IMR-90 (cell line): ENCODE measurements around the gene CHST14. TPM values are rescaled to one million over a fixed set of nuclear protein-coding genes. Genes with fewer than 3 reads are reported as not detected.

Source experiments
- ATAC-seq: fragments of 200-7000 bp; cut with Tn5 transposase; 2 replicates; pipeline ENCODE4 v1.9.1; 2020; ENCODE audit warnings: low read depth, mild to moderate bottlenecking, moderate library complexity
- BruUV-seq: library from RNA; stranded (reverse); fragments of 400-500 nt; replicated peaks from 2 replicates; lab custom pipeline; 2021; lab: Mats Ljungman, UMichigan
- CTCF ChIA-PET: fragments of 300-600 bp; formaldehyde crosslinking; extraction: SDS; loops from one replicate; lab custom pipeline; 2021; ENCODE audit warnings: antibody characterized with exemption; lab: Yijun Ruan, JAX
- POLR2A ChIA-PET: fragments of 300-600 bp; sonication (Branson Sonifier 250); formaldehyde crosslinking; loops from one replicate; lab custom pipeline; 2022; ENCODE audit warnings: antibody characterized with exemption; ENCODE audit not compliant: unreplicated experiment; lab: Charles Lee
- DNase-seq: peaks from one replicate; pipeline ENCODE4 v3.0.0; 2013
- H2AFZ ChIP-seq: replicated peaks from 2 replicates; pipeline ENCODE3; 2013; ENCODE audit warnings: low read length, mild to moderate bottlenecking; ENCODE audit not compliant: poor library complexity
- H2AK5ac ChIP-seq: 2 replicates; pipeline ENCODE4 v1.6.1; 2013; ENCODE audit warnings: low read depth, low read length, inconsistent platforms
- H2AK9ac ChIP-seq: replicated peaks from 2 replicates; pipeline ENCODE3; 2013; ENCODE audit warnings: mild to moderate bottlenecking, low read depth, low read length, moderate library complexity; ENCODE audit not compliant: poor library complexity
- H2BK120ac ChIP-seq: 2 replicates; pipeline ENCODE4 v1.6.1; 2013; ENCODE audit warnings: low read depth, low read length, inconsistent platforms
- H2BK15ac ChIP-seq: 3 replicates; pipeline ENCODE4 v1.6.1; 2013; ENCODE audit warnings: low read depth, low read length, inconsistent platforms
- H2BK20ac ChIP-seq: 2 replicates; pipeline ENCODE4 v1.6.1; 2013; ENCODE audit warnings: low read depth, mild to moderate bottlenecking, inconsistent platforms, low read length, moderate library complexity
- H2BK5ac ChIP-seq: 2 replicates; pipeline ENCODE4 v1.6.1; 2013; ENCODE audit warnings: mild to moderate bottlenecking, low read depth, low read length, inconsistent platforms; ENCODE audit not compliant: poor library complexity, severe bottlenecking
- H3K14ac ChIP-seq: replicated peaks from 2 replicates; pipeline ENCODE4 v1.6.1; 2013; ENCODE audit warnings: low read depth, low read length, inconsistent platforms
- H3K18ac ChIP-seq: 2 replicates; pipeline ENCODE4 v1.6.1; 2013; ENCODE audit warnings: low read depth, low read length, control low read depth
- H3K23ac ChIP-seq: 2 replicates; pipeline ENCODE4 v1.6.1; 2013; ENCODE audit warnings: low read depth, low read length, inconsistent platforms
- H3K27ac ChIP-seq: 2 replicates; pipeline ENCODE4 v1.5.1; 2013; ENCODE audit warnings: mild to moderate bottlenecking, control low read depth, low read length; ENCODE audit not compliant: insufficient read depth
- H3K27me3 ChIP-seq: 2 replicates; pipeline ENCODE4 v1.6.1; 2013; ENCODE audit warnings: low read length; ENCODE audit not compliant: control insufficient read depth, insufficient read depth
- H3K36me3 ChIP-seq: 2 replicates; pipeline ENCODE4 v1.6.1; 2013; ENCODE audit warnings: low read length, mixed read lengths; ENCODE audit not compliant: control insufficient read depth, insufficient read depth
- H3K4ac ChIP-seq: 2 replicates; pipeline ENCODE4 v1.6.1; 2013; ENCODE audit warnings: low read depth, low read length, inconsistent platforms
- H3K4me1 ChIP-seq: 2 replicates; pipeline ENCODE4 v1.6.1; 2013; ENCODE audit warnings: low read length, mixed read lengths; ENCODE audit not compliant: control insufficient read depth, insufficient read depth
- H3K4me2 ChIP-seq: 2 replicates; pipeline ENCODE4 v1.6.1; 2013; ENCODE audit warnings: low read depth, mild to moderate bottlenecking, control low read depth, low read length, moderate library complexity
- H3K4me3 ChIP-seq: 2 replicates; pipeline ENCODE4 v1.5.1; 2013; ENCODE audit warnings: low read depth, mild to moderate bottlenecking, control low read depth, low read length, moderate library complexity; ENCODE audit not compliant: insufficient read depth
- H3K56ac ChIP-seq: 2 replicates; pipeline ENCODE4 v1.6.1; 2013; ENCODE audit warnings: low read length, inconsistent platforms; ENCODE audit not compliant: insufficient read depth; ENCODE audit errors: extremely low read depth
- H3K79me1 ChIP-seq, 2 experiments: 2 replicates each; pipeline ENCODE4 v1.6.1; 2013; ENCODE audit warnings: low read length in 2 of 2, inconsistent platforms in 1 of 2, low read depth in 1 of 2
- H3K9ac ChIP-seq: 2 replicates; pipeline ENCODE4 v1.6.1; 2013; ENCODE audit warnings: low read depth, low read length, control low read depth
- H3K9me1 ChIP-seq: 2 replicates; pipeline ENCODE4 v1.6.1; 2013; ENCODE audit warnings: low read length, inconsistent platforms; ENCODE audit not compliant: insufficient read depth
- H3K9me3 ChIP-seq: 2 replicates; pipeline ENCODE4 v1.6.1; 2013; ENCODE audit warnings: low read length; ENCODE audit not compliant: control insufficient read depth, insufficient read depth
- H4K20me1 ChIP-seq: 2 replicates; pipeline ENCODE4 v1.6.1; 2013; ENCODE audit warnings: low read length, inconsistent platforms; ENCODE audit not compliant: insufficient read depth
- H4K5ac ChIP-seq: 2 replicates; pipeline ENCODE4 v1.6.1; 2013; ENCODE audit warnings: mild to moderate bottlenecking, low read depth, low read length, control low read depth
- H4K8ac ChIP-seq, 2 experiments: 2 replicates each; pipeline ENCODE4 v1.6.1; 2013; ENCODE audit warnings: low read depth in 2 of 2, low read length in 2 of 2, control low read depth in 1 of 2, inconsistent platforms in 1 of 2
- H4K91ac ChIP-seq: 2 replicates; pipeline ENCODE4 v1.6.1; 2013; ENCODE audit warnings: low read depth, low read length, inconsistent platforms; ENCODE audit not compliant: insufficient read depth
- BHLHE40 ChIP-seq: fragments of 150-350 bp; IDR thresholded peaks from 2 replicates; pipeline ENCODE4 v1.6.1; 2016; ENCODE audit warnings: mild to moderate bottlenecking, low read depth, low read length
- CTCF ChIP-seq: conservative IDR thresholded peaks from 2 replicates; pipeline ENCODE4 v1.5.1; 2012; ENCODE audit warnings: mild to moderate bottlenecking, low read depth, low read length, improper control_type of control experiment
- FOS ChIP-seq: fragments of 150-350 bp; IDR thresholded peaks from 2 replicates; pipeline ENCODE4 v1.6.1; 2016; ENCODE audit warnings: low read depth, low read length
- MAZ ChIP-seq: IDR thresholded peaks from 2 replicates; pipeline ENCODE4 v1.6.1; 2012; ENCODE audit warnings: low read depth, mild to moderate bottlenecking, low read length, improper control_type of control experiment, moderate library complexity, borderline replicate concordance
- MXI1 ChIP-seq: IDR thresholded peaks from 2 replicates; pipeline ENCODE4 v1.6.1; 2012; ENCODE audit warnings: low read depth, mild to moderate bottlenecking, low read length, moderate library complexity, borderline replicate concordance
- POLR2A ChIP-seq: IDR thresholded peaks from 2 replicates; pipeline ENCODE4 v1.6.1; 2012; ENCODE audit warnings: mild to moderate bottlenecking, low read depth, low read length
- RFX5 ChIP-seq: IDR thresholded peaks from 2 replicates; pipeline ENCODE4 v1.8.0; 2012; ENCODE audit warnings: low read depth, mild to moderate bottlenecking, low read length, moderate library complexity
- USF2 ChIP-seq: fragments of 150-350 bp; IDR thresholded peaks from 2 replicates; pipeline ENCODE4 v1.6.1; 2017; ENCODE audit warnings: mild to moderate bottlenecking, antibody characterized with exemption, low read length, low read depth
- WGBS, 2 experiments: methylation state at CpG; one replicate each; pipeline versions ENCODE4 v1.1.5 to v1.1.7; 2013; ENCODE audit warnings: missing lambda C conversion rate in 2 of 2; ENCODE audit not compliant: insufficient read length in 1 of 2; ENCODE audit errors: extremely low coverage in 2 of 2; 5-methylcytosine and 5-hydroxymethylcytosine counted together
- dilution Hi-C: fragments of 300-500 bp; cut with HindIII; formaldehyde crosslinking; loops from one replicate; pipeline ENCODE4 v1.14.3; 2018; ENCODE audit warnings: low sequenced_read_pairs; ENCODE audit not compliant: unreplicated experiment
- in situ Hi-C: fragments of 300-500 bp; cut with MboI; formaldehyde crosslinking; loops from 3 replicates; pipeline ENCODE4 v1.14.3; 2019; ENCODE audit warnings: low sequenced_read_pairs, inconsistent platforms, mixed read lengths
- intact Hi-C: fragments of 100-400 bp; cut with micrococcal nuclease; formaldehyde crosslinking; loops from 2 replicates; pipeline ENCODE4 v1.10.0; 2022
- polyA plus RNA-seq, 3 experiments: library from polyadenylated mRNA; depleted of rRNA; stranded (reverse); fragments of >200 nt; gene quantifications; 2 replicates each; pipeline ENCODE4 v1.2.3, GENCODE V29; 2012; ENCODE audit warnings: low replicate concordance in 1 of 3
- total RNA-seq: library from RNA; depleted of rRNA; stranded (reverse); fragments of >200 nt; gene quantifications from 2 replicates; pipeline ENCODE4 v1.2.3, GENCODE V29; 2012

The CHST14 gene
- total and polyA plus RNA-seq, 2 of the 4 experiments (the other 2 are of a cell fraction): 3.8 to 19.5 TPM

GRCh38 chr15:40450047-40450446, 20.7 kb upstream of the CHST14 start:
- no peaks in the 10 kb centered on the region for H3K36me3 ChIP-seq
- no peak for DNase-seq
- POLR2A ChIA-PET: no interaction called here
- H3K9me3 ChIP-seq: no peaks in the 10 kb centered on the region
- no peak overlapping the region for H3K9ac ChIP-seq
- no peak overlapping the region for H3K14ac ChIP-seq
- no peak overlapping the region for H2AK5ac ChIP-seq
- CTCF ChIA-PET: no interaction called here
- H3K4me3 ChIP-seq: no peak overlapping the region
- no peak overlapping the region for H4K91ac ChIP-seq
- H2AFZ ChIP-seq: no peak overlapping the region
- peak overlapping the region; percentile 12; the same call in 1 of the 2 replicates for H3K4ac ChIP-seq
- no peak overlapping the region for H4K5ac ChIP-seq
- no peak overlapping the region for H2AK9ac ChIP-seq
- H3K27me3 ChIP-seq: no peaks in the 10 kb centered on the region
- H3K79me1 ChIP-seq: peaks cover 35 to 83% of the 10 kb centered on the region in 2 experiments
- H2BK15ac ChIP-seq: no peak overlapping the region
- H3K9me1 ChIP-seq: peaks cover 24% of the 10 kb centered on the region
- peaks cover 12% of the 10 kb centered on the region for H3K4me1 ChIP-seq
- H3K18ac ChIP-seq: no peak overlapping the region
- peaks cover 78% of the 10 kb centered on the region for H4K20me1 ChIP-seq
- no peak overlapping the region for H3K27ac ChIP-seq
- no peak overlapping the region for H3K56ac ChIP-seq
- no peak for ATAC-seq
- no peak overlapping the region for H4K8ac ChIP-seq
- WGBS, 2 experiments: 100% methylated on average over 1 of the region's 2 CpGs; no CpG with 5 or more reads in 1 of the 2 experiments
- H3K23ac ChIP-seq: no peak overlapping the region
- H2BK5ac ChIP-seq: no peak overlapping the region
- intact Hi-C loops (no loop called here), in situ Hi-C loops (no loop called here), dilution Hi-C loops (no loop called here)
- TF ChIP-seq MAZ (no peak), RFX5 (no peak), POLR2A (no peak), MXI1 (no peak), BHLHE40 (no peak), FOS (no peak), USF2 (no peak), CTCF (no peak)
- no peak overlapping the region for H3K4me2 ChIP-seq
- no TSS peak for BruUV-seq
- H2BK120ac ChIP-seq: no peak overlapping the region
- H2BK20ac ChIP-seq: no peak overlapping the region
